T-helper 9 cell (primary cell): Measurements from ENCODE around the gene TTC4.

Source experiments
- DNase-seq: peaks from one replicate; pipeline ENCODE4 v3.0.0-alpha.2; 2020
- total RNA-seq, 2 donors: gene quantifications; one replicate each; lab custom pipeline; 2026; lab: John Stamatoyannopoulos, UW

Gene TTC4, protein sequence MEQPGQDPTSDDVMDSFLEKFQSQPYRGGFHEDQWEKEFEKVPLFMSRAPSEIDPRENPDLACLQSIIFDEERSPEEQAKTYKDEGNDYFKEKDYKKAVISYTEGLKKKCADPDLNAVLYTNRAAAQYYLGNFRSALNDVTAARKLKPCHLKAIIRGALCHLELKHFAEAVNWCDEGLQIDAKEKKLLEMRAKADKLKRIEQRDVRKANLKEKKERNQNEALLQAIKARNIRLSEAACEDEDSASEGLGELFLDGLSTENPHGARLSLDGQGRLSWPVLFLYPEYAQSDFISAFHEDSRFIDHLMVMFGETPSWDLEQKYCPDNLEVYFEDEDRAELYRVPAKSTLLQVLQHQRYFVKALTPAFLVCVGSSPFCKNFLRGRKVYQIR
- 0.72 to 1.9 reads per million in 2 donors for total RNA-seq

DNA sequence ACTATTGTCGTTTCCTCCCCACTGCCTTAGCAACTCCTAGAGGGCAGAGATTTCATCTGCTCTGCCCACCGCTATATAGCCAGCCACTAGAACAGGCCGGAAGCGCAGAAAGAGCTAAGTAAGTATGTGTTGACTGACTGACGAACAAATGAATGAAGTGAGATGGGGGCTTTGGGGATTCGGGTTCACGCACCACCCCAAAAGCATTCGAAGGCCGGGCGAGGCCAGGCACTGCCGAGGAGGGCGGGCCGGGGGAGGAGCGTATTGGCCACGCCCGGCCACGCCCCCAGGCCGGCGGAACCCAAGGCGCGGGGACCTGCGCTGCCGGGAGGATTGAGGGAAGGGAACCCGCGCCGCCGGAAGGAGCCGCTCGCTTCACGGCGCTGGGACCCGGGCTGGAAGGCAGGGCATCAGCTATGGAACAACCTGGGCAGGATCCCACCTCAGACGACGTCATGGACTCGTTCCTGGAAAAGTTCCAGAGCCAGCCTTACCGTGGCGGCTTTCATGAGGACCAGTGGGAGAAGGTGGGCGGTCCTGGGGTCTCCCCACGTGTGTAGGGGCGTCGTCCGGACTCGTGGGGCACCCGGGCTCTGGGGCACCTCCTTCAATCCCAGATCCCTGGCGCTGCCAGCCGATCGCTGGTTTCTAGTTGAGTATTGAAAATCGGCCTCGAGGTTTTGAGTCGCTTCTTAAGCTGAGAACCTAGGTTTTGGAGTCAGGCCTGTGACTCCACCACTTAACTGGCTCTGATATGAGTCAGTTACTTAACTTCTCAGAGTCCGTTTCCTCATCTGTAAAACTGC lies at the start of gene TTC4:
Gene TTC4 (plus strand): TSS at position 369 of the 806 bp plus-strand sequence. CDS start 48 bp downstream, at position 417.
- peak; percentile 76 for DNase-seq

DNA sequence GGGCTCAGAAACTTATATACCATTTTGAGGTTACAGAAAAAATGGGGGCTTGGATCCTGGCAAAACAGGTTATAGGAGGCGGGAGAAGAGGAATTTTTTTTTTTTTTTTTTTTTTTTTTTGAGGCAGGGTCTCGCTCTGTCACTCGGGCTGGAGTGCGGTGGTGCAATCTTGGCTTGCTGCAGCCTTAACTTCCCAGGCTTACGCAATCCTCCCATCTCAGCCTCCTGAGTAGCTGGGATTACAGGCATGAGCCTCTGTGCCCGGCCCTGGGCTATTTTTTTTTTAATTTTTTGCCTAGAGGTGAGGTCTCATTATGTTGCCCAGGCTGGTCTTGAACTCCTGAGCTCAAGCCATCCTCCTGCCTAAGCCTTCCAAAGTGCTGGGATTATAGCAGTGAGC lies 49.3 kb upstream of the TTC4 start:
- no peak for DNase-seq

DNA sequence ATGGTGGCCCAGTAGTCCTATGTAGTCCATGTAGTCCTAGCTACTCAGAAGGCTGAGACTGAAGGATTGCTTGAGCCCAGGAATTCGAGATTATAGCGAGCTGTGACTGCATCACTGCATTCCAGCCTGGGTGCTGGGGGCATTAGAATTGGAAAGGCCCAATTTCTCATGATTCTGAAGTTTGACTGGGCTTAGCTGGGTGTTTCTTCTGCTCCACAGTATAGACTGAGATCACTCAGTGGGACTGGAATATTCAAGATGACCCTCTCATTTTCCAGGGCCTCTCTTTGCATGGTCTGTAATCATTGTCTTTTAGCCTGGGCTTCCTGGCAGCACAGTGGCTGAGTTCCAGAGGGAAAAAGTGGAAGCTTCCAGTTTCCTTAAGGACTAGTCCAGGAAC lies 47.9 kb upstream of the TTC4 start:
- no peak for DNase-seq

DNA sequence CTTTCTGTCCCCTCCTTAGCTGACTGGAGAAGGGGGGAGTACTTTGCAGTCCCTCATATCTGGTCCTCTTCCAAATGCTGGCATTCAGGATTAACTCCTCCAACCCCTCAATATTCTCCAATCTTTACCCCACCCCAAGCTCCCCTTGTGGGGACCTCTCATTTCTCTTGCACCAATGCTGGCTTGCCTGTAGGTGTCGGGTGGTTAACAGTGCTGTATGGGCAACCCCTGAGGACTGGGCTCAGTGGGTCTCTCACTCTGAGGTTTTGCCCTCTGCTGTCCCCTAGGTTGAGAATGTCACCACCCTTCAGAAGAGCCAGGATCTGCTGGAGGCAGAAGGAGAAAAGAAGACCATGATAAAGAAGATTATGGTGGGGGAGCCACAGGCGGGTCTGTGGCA lies 47.1 kb upstream of the TTC4 start:
- DNase-seq = no peak

DNA sequence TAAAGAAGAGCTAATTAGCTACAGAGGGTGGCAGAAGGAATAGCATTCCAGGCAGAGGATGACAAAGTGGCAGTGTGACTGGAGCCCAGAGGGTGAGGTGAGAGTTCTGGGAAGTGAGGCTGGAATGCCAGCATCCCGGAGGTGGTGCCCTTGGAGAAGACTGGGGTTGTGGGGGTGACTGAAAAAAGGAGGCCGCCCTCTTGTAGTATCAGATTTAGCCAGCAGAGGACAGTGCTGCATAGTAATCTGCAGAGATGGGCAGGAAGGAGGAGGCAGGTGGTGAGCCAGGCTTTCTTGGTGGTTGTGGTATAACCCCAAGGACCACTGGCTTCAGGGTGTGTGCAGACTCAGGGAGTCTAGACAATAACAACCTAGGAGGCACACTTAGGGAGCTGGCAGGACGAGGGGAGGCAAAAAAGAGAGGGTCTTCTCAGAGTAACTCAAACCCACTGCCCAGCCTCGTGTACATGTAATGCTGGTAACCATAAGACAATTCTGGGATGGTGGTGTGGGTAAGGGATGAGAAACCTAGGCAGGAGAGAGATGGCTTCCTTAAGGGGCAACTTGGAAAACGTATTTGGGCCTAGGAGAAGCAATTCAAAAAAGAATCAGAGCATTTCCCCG lies 43.6 kb upstream of the TTC4 start:
- peak; percentile 36 for DNase-seq

DNA sequence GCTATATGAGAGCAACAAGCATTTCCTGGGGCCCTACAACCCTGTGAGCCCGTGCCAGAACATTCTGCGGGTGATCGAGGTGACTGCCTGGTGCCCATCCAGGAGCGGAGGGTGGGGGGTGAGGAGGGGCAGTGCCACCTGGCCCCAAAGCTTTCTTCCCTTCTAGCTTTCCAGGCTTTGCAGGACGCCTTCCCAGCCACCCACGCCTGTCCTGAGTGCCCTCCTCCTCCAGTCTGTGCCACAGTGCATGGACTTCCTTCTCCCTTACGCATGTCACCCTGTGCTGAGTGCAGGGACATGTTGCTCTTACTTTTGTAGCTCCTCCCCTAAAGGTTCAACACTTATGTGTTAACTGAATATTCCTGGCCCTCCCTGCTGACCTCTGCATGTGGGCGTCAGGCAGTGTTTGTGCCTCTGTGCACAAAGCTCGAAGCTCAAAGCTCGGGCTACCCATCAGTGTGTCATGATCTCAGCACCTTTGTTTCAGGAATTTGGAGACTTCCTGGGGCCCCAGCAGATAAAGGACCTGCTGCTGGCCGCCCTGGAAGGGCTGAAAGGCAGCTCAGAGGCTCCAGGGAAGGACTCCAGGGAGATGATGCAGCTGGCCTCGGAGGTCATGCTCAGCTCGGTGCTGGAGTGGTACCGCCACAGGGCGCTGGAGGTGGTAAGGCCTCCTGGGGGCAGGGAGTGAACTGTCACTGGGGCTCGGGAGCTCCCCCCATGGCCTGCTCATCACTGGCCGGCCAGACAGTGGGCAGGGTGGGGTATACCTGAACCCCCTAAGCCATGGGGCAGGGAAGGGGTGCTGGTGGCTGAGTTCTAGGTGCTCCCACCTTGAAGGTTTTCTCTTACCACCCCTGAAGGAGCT lies 36.7 kb upstream of the TTC4 start:
- no peak for DNase-seq

DNA sequence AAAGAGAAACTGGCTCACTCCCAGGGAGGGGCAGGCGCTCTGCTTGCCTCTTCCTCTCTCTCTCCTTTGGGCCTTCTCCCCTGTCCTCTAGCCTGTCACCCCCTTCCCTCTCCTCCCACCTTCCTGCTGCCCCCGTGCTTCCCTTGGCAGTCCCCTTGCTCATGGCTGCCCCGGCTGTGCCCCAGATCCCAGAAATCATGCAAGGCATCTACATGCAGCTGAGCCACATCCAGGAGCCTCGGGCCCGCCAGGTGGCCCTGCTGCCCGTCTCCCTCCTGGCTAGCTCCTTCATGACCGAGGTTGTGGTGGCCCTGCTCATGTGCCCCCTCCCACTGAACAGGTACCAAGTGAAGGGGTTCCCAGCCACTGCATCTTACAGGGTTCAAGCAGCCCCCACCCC lies 36.0 kb upstream of the TTC4 start:
- no peak for DNase-seq

DNA sequence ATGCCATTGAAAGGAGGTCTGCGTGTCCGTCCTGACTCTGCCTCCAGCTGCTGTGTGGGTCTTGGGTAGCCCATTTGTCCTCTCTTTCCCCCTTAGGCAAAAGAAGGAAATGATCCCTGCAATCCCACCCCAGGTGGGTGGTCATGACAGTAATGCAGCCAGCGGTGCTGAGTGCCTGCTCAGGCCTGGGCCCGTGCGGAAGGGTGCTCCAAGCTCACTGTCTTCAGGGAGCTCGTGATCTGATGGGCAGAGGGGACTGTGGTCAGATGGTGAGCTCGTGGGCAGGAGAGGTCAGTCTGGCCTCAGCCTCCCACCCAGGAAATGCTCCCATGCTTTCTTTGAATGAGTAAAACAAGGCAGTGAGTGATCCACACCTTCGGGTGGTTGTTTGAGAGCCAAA lies 35.3 kb upstream of the TTC4 start:
- DNase-seq = no peak

DNA sequence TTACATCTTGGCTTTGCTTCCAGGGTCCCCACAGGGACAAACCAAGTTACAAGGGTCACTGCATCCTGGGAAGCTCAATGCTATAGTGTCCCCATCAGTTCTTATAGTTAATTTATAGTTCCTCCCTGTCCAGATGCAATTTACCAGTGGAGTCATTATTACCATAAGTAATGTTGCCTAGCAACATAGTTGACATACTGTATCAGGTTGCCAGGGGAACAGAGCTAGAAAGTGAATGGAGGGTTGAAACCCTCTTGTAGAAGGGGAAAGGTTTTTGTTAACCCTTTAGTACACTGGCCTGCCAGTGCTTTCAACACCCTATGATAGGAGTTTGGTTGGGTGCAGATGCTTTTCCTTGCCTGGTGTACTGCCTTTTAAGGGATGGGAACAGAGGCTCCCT lies 34.3 kb upstream of the TTC4 start:
- no peak for DNase-seq

DNA sequence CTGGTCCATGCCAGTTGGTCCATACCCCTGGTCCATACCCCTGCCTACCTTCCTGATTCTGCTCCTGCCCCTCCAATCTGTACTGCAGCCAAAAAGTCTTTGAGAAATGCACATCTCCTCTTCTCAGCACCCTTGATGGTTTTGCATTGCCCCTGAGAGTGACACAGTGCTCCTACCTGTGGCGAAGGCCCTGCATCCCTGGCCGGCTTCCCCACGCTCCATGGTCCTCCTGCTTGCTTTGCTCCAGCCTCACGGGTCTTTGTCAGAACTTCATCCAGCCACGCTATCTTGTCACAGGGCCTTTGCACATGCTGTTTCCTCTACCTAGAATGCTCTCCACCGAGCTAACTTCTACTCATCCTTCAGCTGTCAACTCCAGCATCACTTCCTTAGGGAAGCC lies 32.2 kb upstream of the TTC4 start:
- no peak for DNase-seq

DNA sequence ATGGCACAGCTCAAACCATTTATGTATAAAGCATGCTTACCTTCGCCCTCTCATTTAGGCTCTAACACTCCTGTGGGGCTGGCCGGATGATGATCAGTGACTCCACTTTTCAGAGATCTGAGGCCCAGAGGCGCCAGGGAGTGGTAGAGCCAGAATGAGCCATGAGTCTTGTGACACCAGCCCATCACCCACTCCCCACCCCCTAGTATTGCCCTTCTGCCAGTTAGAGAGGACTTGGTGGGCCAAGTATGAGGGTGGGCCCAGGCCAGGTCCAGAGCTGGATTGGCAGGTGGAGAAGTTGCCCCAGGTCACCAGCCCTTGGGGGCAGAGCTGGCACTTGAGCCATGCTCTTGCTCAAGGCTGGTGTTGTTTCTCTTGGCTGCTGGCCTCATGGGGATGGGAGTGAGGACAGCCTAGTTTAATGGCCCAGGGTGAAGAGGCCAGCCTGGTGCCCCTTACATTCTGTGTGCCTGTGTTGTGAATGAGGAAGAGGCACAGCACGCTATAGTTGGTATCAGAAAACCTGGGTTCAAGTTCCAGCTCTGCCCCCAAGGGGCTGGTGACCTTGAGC lies 30.2 kb upstream of the TTC4 start:
- no peak for DNase-seq

DNA sequence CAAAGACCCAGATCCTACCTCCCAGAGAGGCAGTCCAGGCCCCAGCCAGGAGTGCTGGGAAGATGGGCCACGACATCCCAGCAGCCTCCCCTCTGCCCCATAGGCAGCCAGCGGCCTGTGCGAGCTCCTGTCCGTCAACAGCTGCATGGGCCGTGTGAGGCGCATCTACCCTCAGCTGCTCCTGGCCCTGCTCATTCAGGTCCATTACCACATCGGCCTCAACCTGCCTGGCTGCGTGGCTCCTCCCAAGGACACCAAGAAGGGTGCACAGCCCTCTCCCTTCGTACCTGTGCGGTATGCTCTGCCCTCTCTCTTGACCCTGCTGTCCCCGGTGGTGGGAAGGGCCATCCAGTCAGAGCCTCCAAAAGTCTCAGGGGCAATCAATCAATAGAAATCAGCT lies 29.5 kb upstream of the TTC4 start:
- no peak for DNase-seq

DNA sequence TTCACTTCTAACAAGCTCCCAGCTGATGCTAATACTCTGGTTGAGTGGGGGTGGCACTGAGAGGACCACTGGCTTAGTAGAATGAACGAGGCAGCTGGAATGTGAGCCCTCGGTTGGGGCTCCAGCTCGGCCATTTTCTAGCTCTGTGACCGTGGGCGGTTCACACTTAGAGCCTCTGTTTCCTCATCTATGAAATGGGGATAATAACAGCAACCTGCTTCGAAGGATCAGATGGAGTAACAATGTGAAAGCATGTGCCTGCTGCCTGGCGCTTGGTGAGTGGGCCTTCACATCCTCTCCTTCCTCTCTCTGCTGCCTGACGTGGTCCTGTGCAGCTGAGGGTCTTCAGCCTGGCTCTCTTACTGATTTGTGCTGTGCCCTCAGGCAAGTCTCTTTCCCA lies 20.9 kb upstream of the TTC4 start:
- DNase-seq = no peak

DNA sequence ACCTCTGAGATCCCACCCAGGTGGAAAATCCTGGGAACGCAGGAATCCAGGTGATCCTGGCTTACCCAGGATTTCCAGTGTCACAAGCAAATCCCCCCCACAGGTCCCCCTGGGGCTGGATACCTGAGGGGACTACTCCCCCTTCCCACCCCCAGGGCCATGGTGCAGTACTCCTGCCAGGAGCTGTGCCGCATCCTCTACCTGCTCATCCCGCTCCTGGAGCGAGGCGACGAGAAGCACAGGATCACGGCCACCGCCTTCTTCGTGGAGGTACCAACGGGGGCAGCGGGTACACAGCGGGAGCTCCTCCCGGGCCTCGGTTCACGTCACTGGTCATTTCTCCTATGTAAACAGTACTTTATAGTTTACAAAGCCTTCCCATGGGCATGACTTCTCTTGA lies 20.4 kb upstream of the TTC4 start:
- DNase-seq = no peak

DNA sequence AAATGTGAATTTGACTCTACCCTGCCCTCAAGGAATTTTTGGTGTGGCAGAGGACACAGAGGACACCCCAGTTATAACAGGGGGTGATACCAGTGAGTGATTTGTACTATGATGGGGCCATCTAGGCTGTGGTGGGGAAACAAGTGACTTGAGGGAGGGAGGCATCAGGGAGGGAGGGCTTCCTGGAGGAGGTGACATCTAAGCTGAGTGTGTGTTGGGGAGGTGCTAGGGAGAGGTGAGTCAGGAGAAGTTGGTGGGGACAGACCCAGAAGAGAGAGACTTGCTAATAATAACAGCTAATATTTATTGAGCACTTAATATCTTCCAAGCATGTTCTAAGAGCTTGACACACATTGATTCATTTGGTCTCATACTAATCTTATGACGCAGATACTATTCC lies 19.9 kb upstream of the TTC4 start:
- DNase-seq = no peak

DNA sequence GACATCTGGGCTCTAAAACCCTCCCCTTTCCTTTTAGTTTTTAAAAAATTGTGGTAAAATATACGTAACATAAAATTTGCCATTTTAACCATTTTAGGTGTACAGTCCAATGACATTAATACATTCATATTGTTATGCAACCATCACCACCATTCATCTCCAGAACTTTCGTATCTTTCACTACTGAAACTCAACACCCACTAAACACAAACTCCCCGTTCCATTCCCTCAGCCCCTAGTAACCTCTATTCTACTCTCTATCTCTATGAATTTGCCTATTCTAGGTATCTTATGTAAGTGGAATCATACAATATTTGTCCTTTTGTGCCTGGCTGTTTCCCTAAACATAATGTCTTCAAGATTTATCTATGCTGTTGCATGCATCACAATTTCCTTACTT lies 19.4 kb upstream of the TTC4 start:
- DNase-seq = no peak

DNA sequence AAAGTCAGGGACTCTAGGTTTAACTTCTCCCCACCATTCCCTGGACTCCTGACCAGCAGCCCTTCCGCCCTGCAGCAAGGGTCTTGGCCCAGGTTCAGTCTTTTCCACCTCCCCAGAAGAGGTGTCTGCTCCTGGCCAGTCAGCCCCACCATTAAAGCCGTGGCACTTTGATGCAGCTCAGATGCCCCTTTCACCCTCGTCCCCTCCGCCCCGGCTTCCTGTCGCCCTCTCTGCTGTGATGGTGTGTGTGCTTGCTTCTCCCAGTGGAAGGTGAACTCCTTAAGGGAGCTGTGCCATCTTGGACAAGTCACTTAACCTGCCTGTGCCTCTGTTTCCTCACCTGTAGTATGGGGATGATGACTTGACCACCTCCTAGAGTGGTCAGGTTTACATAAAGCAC lies 17.8 kb upstream of the TTC4 start:
- no peak for DNase-seq

DNA sequence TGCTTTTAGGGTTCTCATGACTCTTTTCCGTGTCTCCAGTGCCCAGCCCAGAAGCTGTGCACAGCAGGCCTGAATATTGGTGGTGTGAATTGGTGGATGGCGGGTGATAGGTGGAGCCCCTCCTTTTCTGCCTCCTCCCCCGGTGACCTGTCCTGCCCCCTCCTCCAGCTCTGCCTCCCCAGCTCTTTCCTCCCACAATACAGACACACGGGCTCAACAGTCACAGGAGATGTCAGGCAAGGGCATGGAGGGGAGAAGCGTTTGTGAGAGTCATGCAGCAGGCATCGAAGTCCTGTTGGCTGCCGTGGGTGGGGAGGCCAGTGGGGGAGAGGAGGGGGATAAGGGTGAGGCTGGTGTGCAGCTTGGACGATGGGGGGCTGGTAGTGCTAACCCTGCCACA lies 17.3 kb upstream of the TTC4 start:
- DNase-seq = no peak

DNA sequence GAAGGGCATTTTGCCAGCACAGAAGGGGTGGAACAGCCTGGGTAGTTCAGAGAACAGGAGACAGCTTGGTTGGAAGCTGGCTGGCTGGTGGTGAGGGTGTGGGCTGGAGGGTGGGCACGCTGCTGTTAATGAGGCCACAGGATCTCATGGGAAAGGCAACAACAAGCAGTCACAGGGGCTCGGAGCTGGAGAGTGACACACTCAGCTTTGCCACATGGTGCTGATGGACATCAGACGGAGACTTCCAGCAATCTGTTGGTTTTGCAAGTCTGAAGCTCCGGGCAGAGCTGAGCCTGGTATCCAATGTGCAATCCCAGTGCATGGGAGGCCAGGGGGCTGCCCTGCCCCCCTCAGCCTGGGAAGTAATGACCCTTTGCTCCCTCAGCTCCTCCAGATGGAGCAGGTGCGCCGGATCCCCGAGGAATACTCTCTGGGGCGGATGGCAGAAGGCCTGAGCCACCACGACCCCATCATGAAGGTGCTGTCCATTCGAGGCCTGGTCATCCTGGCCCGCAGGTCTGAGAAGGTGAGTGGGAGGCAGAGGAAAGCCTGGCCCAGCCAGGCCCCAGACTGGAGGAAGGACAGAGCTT lies 15.6 kb upstream of the TTC4 start:
- DNase-seq = no peak

DNA sequence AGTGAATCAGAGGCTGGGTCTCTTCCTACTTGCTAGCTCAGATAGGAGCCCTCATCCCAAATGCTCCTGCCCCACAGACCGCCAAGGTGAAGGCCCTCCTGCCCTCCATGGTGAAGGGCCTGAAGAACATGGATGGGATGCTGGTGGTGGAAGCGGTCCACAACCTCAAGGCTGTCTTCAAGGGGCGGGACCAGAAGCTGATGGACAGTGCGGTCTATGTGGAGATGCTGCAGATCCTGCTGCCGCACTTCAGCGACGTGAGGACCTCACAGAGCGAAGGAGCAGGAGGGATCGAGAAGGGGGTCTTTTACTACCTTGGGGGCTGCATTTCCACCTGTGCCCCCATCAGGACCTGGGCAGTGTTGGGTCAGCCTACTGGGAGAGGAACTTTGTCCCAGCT lies 14.6 kb upstream of the TTC4 start:
- DNase-seq = no peak

DNA sequence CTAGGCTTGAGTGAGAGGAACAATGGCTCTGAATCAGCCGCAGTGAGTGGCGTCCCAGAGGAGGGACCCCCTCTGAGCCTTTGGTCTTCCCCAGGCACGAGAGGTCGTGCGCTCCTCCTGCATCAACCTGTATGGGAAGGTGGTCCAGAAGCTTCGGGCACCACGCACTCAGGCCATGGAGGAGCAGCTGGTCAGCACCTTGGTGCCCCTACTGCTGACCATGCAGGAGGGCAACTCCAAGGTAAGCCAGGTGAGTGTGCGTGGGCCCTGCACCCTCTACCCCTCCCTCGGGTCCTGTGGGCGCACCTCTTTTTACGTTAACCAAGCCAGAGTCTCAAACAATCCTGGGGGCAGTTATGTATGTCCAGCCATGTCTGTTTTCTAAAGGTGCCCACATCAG lies 13.7 kb upstream of the TTC4 start:
- DNase-seq = no peak

DNA sequence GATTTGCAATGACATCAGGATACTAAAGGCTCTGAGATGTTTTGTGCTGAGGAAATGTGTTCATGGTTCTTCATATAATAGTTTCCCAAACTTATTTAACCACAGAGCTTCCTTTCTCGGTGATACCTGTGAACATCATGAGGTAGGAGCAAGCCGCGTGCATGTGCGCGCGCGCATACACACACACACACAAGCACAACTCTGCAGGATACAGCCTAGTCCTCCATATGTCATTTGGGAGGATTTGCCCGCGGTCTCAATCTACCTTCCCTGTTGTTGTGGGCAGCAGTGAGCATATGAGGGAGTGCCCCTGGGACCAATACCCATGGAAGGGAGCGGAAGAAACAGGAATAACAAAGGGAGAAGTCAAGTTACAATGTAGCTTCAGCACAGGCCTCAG lies 12.2 kb upstream of the TTC4 start:
- no peak for DNase-seq
